Brain microvascular endothelial cell (primary cell): ENCODE results near the gene LAPTM5.

Experiments used
- DNase-seq: peaks from one replicate; pipeline ENCODE4 v3.0.0-alpha.2; 2020
- H3K27ac ChIP-seq: fragments of 250-450 bp; sonication (Bioruptor Pico); 2 replicates; pipeline ENCODE4 v1.5.1; 2020; ENCODE audit warnings: mild to moderate bottlenecking, moderate library complexity
- H3K27me3 ChIP-seq: fragments of 250-450 bp; sonication (Bioruptor Pico); replicated peaks from 2 replicates; pipeline ENCODE4 v1.5.1; 2020; ENCODE audit warnings: mild to moderate bottlenecking
- H3K36me3 ChIP-seq: fragments of 250-450 bp; sonication (Bioruptor Pico); replicated peaks from 2 replicates; pipeline ENCODE4 v1.5.1; 2020; ENCODE audit warnings: mild to moderate bottlenecking
- H3K4me3 ChIP-seq: 2 replicates; pipeline ENCODE4 v1.5.1; 2011; ENCODE audit warnings: low read depth, mild to moderate bottlenecking, control low read depth, low read length, moderate library complexity
- CTCF ChIP-seq: IDR thresholded peaks from 2 replicates; pipeline ENCODE4 v1.5.1; 2011; ENCODE audit warnings: low read depth, mild to moderate bottlenecking, moderate library complexity, low read length, control low read depth, inconsistent platforms; ENCODE audit errors: missing control alignments
- in situ Hi-C: cut with HindIII; loops from 2 replicates; pipeline ENCODE4 v1.10.0; 2017; ENCODE audit warnings: low sequenced_read_pairs, low pct_ligation_motif_present

The LAPTM5 gene

GRCh38 chr1:30735668-30736498, 21.7 kb downstream of the LAPTM5 start:
- in situ Hi-C loops = no loop called here
- no peak overlapping the region for H3K27ac ChIP-seq
- H3K4me3 ChIP-seq = no peak overlapping the region
- no peak for TF ChIP-seq CTCF
- H3K27me3 ChIP-seq = no peaks in the 10 kb centered on the region
- DNase-seq = no peak
- H3K36me3 ChIP-seq = no peaks in the 10 kb centered on the region

- H3K27ac ChIP-seq = no peak overlapping the region
- no peaks in the 10 kb centered on the region for H3K36me3 ChIP-seq
- no peak overlapping the region for H3K4me3 ChIP-seq
- TF ChIP-seq CTCF = no peak
- H3K27me3 ChIP-seq = no peaks in the 10 kb centered on the region
- in situ Hi-C loops = no loop called here
- no peak for DNase-seq
Measured at GRCh38 chr1:30735124-30735523, 22.4 kb downstream of the LAPTM5 start.

GRCh38 chr1:30734580-30734979, 23.0 kb downstream of the LAPTM5 start:
- no peak for DNase-seq
- H3K27ac ChIP-seq = no peak overlapping the region
- in situ Hi-C loops = no loop called here
- no peaks in the 10 kb centered on the region for H3K27me3 ChIP-seq
- H3K36me3 ChIP-seq = no peaks in the 10 kb centered on the region
- TF ChIP-seq CTCF = no peak
- no peak overlapping the region for H3K4me3 ChIP-seq

- Histone ChIP-seq H3K36me3 (no peaks in the 10 kb centered on the region), H3K27ac (no peak overlapping the region), H3K27me3 (no peaks in the 10 kb centered on the region), H3K4me3 (no peak overlapping the region)
- in situ Hi-C loops = no loop called here
- no peak for TF ChIP-seq CTCF
- DNase-seq = no peak
Measured at GRCh38 chr1:30734106-30734505, 23.5 kb downstream of the LAPTM5 start.

GRCh38 chr1:30733493-30733892, 24.1 kb downstream of the LAPTM5 start:
- no peak for DNase-seq
- Histone ChIP-seq H3K4me3 (no peak overlapping the region), H3K36me3 (no peaks in the 10 kb centered on the region), H3K27me3 (no peaks in the 10 kb centered on the region), H3K27ac (no peak overlapping the region)
- no peak for TF ChIP-seq CTCF
- in situ Hi-C loops = no loop called here
